HG02642 (cell line): ENCODE measurements around the gene APBB1IP.
"Not testable (repeated sequence)": the region's sequence is repeated elsewhere in the genome, so short reads cannot be mapped to it uniquely, and the experiment has no call there.

Experiments used
- ATAC-seq: cut with Tn5 transposase; IDR thresholded peaks from one replicate; pipeline ENCODE4 v1.9.1; 2021; ENCODE audit warnings: mild to moderate bottlenecking; ENCODE audit not compliant: unreplicated experiment, poor library complexity

APBB1IP gene

DNA sequence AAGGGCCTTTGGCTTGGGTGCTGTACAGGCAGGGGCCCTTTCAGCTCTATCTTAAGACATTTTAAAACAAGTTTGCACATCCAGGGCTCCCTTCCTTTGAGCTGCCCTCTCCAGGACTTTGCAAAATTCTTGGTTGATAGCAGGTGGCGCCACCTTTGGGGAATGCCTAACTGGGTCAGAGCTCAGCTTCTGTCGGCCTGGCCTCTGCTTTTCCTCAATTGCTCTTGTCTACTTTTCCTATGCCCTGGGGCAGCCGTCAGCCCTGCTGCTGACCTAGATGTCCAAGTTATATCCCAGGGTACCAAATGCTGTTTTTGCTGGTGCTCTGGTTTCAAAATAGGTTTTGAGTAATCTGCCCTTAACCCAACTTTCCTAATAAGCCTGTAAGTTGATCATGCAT lies 65.8 kb downstream of the APBB1IP start:
- ATAC-seq: no peak

GRCh38 chr10:26504429-26504828 lies 66.3 kb downstream of the APBB1IP start:
- ATAC-seq: not testable (repeated sequence)

DNA sequence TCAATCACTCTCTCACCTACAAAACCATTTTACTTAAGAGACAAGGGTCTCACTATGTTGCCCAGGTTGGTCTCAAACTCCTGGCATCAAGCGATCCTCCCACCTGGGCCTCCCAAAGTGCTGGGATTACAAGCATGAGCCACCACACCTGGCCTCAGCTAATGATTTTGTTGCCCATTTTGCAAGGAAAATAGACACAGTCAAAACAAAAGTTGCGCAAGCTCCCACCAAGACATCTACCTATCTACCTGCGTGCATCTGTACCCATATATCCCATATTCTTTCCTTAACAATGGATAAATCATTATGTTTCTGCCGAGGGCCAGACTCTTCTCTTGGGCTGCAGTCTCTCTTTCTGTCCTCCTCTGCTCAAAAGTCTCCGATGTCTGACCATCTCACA lies 67.3 kb downstream of the APBB1IP start:
- no peak for ATAC-seq

GRCh38 chr10:26506736-26507135 lies 68.6 kb downstream of the APBB1IP start:
- ATAC-seq: no peak

GRCh38 chr10:26507441-26507840 lies 69.3 kb downstream of the APBB1IP start:
- no peak for ATAC-seq

- ATAC-seq: no peak
Observed at GRCh38 chr10:26508016-26508415, 69.9 kb downstream of the APBB1IP start.

DNA sequence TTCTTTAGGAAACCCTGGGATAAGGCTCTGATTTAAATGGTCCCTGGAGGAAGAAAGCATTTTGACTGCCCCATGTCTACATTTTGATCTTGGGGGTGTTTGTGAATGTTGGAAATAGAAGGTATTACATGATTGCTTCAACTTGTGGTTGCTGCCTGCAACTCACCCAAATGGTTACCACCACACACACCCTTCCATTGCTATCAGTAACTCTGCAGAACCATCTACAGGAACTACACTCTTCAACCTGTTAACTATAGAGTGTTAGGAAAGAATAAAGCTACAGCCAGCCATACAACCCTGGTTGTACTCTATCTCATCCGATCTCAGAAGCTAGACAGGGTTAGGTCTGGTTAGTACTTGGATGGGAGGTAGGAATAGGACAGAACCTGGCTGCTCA lies 71.2 kb downstream of the APBB1IP start:
- ATAC-seq: no peak

DNA sequence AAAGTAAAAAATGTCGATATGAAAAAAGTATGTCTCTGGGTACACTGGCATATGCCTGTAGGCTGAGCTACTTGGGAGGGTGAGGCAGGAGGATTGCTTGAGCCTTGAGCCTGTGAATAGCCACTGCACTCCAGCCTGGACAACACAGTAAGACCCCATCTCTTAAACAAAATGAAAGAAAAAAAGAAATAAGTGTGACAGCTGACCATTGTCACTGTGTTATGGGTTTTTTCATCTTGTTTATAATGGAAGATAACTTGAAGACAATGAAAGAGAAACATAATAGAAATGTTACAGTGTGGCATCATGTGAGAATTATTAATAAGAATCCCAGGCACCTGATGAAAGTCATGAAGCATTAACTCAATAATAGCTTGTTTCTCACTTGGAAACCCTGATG lies 75.0 kb downstream of the APBB1IP start:
- ATAC-seq: no peak

DNA sequence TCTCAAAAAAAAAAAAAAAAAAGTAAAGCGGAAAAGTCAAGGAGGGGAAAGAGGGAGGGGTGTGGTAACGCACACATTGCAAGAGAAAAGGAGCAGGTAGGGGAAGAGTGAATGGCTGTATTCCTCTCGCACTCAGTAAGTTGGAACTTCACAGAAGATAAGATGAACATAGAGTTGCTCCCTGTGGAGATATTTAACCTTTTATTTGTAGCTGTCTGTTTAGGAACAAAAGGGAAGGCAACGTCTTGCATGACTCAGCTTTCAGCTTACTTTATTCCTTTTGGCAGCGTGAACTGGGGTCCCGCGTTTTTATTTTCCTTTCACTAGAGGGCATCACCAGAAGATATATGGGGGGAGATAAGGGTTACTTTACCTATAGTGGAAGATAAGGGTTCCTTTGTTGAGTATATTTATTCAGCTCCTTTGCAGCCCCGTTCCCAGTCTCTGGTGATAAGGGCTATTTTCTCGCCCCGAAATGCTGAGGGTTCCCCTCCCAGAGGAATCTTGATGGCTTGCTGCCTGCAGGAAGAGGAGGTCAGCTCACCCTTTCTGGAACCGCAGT lies 78.5 kb downstream of the APBB1IP start:
- no peak for ATAC-seq

- ATAC-seq: no peak
Observed at GRCh38 chr10:26517141-26517867, 79.2 kb downstream of the APBB1IP start.

- no peak for ATAC-seq
Observed at GRCh38 chr10:26519803-26520202, 81.7 kb downstream of the APBB1IP start.

GRCh38 chr10:26520575-26520974 lies 82.4 kb downstream of the APBB1IP start:
- ATAC-seq: no peak

DNA sequence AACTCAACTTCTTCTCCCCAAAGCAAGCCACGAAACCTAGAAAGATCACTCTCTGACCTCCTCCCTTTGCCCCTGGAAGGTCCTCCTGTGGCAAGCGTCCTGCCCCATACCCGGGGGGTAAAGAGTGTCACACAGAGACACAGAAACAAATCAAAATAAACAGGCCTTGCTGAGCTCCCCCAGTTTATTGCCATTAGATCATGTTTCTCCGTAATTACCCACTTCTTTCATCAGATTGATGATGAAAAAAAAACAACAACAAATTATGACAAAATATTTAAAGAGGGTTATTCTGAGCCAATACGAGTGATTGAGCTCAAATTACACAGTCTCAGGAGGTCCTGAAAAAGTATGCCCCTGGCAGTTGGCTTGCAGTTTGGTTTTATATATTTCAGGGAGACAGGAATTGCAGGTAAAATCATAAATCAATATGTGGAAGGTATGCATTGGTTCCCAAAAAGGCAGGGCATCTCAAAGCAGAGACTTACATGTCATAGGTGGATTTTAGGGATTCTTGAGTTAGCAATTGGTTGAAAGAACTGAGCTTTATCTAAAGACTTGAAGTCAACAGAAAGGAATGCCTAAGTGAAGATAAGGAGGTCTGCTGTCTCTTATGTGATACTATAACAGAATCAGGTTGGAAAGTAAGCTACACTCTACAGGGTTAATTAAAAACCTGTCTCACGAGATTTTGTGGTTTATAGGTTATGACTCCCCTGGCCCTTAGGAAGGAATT lies 86.2 kb downstream of the APBB1IP start:
- ATAC-seq: no peak

DNA sequence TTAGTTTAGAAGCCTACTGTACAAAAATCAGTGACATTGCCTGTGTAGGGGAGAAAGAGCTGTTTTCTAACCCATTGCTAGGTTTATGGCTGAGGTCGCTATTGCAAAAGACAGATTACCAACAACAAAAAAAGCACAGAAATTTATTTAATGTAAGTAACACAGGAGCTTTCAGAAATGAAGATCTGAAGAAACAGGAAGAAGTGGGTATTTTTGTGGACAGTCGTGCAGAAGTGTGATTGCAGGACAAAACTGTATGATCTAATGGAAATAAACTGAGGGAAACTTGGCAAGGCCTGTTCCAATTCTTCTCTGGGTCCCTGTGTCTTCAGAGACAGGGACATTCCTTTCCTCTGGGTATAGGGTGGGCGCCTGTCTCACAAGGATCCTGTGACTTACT lies 87.4 kb downstream of the APBB1IP start:
- no peak for ATAC-seq

- ATAC-seq: no peak
Observed at GRCh38 chr10:26527018-26527417, 88.9 kb downstream of the APBB1IP start.

- ATAC-seq: no peak
Observed at GRCh38 chr10:26528048-26528447, 89.9 kb downstream of the APBB1IP start.

- ATAC-seq: peak; percentile 77
Observed at GRCh38 chr10:26528715-26529393, 90.7 kb downstream of the APBB1IP start.

GRCh38 chr10:26534384-26534783 lies 96.2 kb downstream of the APBB1IP start:
- ATAC-seq: no peak

DNA sequence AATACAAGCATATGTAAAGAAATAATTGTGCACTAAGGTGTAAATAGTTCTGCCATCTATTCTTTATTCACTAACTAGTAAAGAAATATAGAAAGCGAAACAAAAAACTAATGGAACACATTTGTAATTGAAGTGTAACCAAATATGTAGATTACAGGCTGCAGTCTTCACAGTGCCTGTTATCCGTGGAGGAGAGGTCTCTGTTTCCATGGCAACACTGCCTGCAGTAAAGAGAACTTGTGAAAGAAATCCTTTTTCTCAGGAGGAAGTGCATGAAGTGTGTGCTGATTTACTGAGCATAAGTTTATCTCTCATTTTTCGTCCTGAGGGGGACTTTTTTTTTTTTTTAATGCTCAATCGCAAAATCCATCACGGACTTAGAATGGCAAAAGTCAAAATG lies 102.5 kb downstream of the APBB1IP start:
- ATAC-seq: no peak

- ATAC-seq: peak; percentile 72
Observed at GRCh38 chr10:26543567-26544306, 105.6 kb downstream of the APBB1IP start.
